ENCODE measurements around the gene CELF2. TPM values are rescaled to one million over a fixed set of nuclear protein-coding genes. Genes with fewer than 3 reads are reported as not detected.

Gene CELF2
- total RNA-seq, 1 donor from 2014 or later = 134 TPM

GRCh38 chr10:11208243-11208642 lies 190.6 kb downstream of the CELF2 start:
- Mint-ChIP-seq H3K9me3 (no peaks in the 10 kb centered on the region), H3K27ac (peak overlapping the region; percentile 99), H3K27me3 (ENCODE audit: low read depth) (no peaks in the 10 kb centered on the region), H3K4me3 (ENCODE audit: low read depth) (peak overlapping the region; percentile 79), H3K36me3 (ENCODE audit: low read depth) (peaks cover 97% of the 10 kb centered on the region), H3K4me1 (ENCODE audit: low read depth) (peaks cover 91% of the 10 kb centered on the region)
- intact Hi-C loops (cut with micrococcal nuclease) = no loop called here
- no peak for DNase-seq (ENCODE audit: low spot score)

- H3K4me1 Mint-ChIP-seq (ENCODE audit: low read depth) = peaks cover 90% of the 10 kb centered on the region
- intact Hi-C loops (cut with micrococcal nuclease) = loop anchor here (1.0 kb wide), 3 partner anchors 9 to 33 kb away; no protein-coding TSS in a partner anchor
- no peaks in the 10 kb centered on the region for H3K27me3 Mint-ChIP-seq (ENCODE audit: low read depth)
- H3K27ac Mint-ChIP-seq = peak overlapping the region; percentile 99
- no peak for DNase-seq (ENCODE audit: low spot score)
- no peaks in the 10 kb centered on the region for H3K9me3 Mint-ChIP-seq
- peaks cover 97% of the 10 kb centered on the region for H3K36me3 Mint-ChIP-seq (ENCODE audit: low read depth)
- peak overlapping the region; percentile 79 for H3K4me3 Mint-ChIP-seq (ENCODE audit: low read depth)
These were observed 191.5 kb downstream of the CELF2 start for GRCh38 chr10:11208908-11209829.

- peaks cover 97% of the 10 kb centered on the region for H3K36me3 Mint-ChIP-seq (ENCODE audit: low read depth)
- H3K4me1 Mint-ChIP-seq (ENCODE audit: low read depth) = peaks cover 90% of the 10 kb centered on the region
- peak overlapping the region; percentile 79 for H3K4me3 Mint-ChIP-seq (ENCODE audit: low read depth)
- intact Hi-C loops (cut with micrococcal nuclease) = loop anchor here (1.0 kb wide), 3 partner anchors 8 to 34 kb away; no protein-coding TSS in a partner anchor
- H3K9me3 Mint-ChIP-seq = no peaks in the 10 kb centered on the region
- H3K27ac Mint-ChIP-seq = peak overlapping the region; percentile 99
- no peaks in the 10 kb centered on the region for H3K27me3 Mint-ChIP-seq (ENCODE audit: low read depth)
- no peak for DNase-seq (ENCODE audit: low spot score)
These were observed 192.1 kb downstream of the CELF2 start for GRCh38 chr10:11209830-11210181.

GRCh38 chr10:11210211-11210922 lies 192.7 kb downstream of the CELF2 start:
- peak overlapping the region; percentile 67 for H3K4me3 Mint-ChIP-seq (ENCODE audit: low read depth)
- peaks cover 92% of the 10 kb centered on the region for H3K4me1 Mint-ChIP-seq (ENCODE audit: low read depth)
- H3K27me3 Mint-ChIP-seq (ENCODE audit: low read depth) = no peaks in the 10 kb centered on the region
- H3K36me3 Mint-ChIP-seq (ENCODE audit: low read depth) = peaks cover 97% of the 10 kb centered on the region
- intact Hi-C loops (cut with micrococcal nuclease) = no loop called here
- H3K27ac Mint-ChIP-seq = peak overlapping the region; percentile 99
- no peak for DNase-seq (ENCODE audit: low spot score)
- H3K9me3 Mint-ChIP-seq = no peaks in the 10 kb centered on the region

GRCh38 chr10:11212288-11213085 lies 194.8 kb downstream of the CELF2 start:
- DNase-seq (ENCODE audit: low spot score) = no peak
- peaks cover 89% of the 10 kb centered on the region for H3K4me1 Mint-ChIP-seq (ENCODE audit: low read depth)
- peak overlapping the region; percentile 99 for H3K27ac Mint-ChIP-seq
- intact Hi-C loops (cut with micrococcal nuclease) = no loop called here
- H3K36me3 Mint-ChIP-seq (ENCODE audit: low read depth) = peaks cover 97% of the 10 kb centered on the region
- H3K27me3 Mint-ChIP-seq (ENCODE audit: low read depth) = no peaks in the 10 kb centered on the region
- no peaks in the 10 kb centered on the region for H3K9me3 Mint-ChIP-seq
- H3K4me3 Mint-ChIP-seq (ENCODE audit: low read depth) = peak overlapping the region; percentile 31

- Mint-ChIP-seq H3K27me3 (ENCODE audit: low read depth) (no peaks in the 10 kb centered on the region), H3K9me3 (no peaks in the 10 kb centered on the region), H3K36me3 (ENCODE audit: low read depth) (peaks cover 97% of the 10 kb centered on the region), H3K27ac (peak overlapping the region; percentile 66), H3K4me1 (ENCODE audit: low read depth) (peaks cover 87% of the 10 kb centered on the region), H3K4me3 (ENCODE audit: low read depth) (no peak overlapping the region)
- DNase-seq (ENCODE audit: low spot score) = no peak
- intact Hi-C loops (cut with micrococcal nuclease) = no loop called here
These were observed 195.5 kb downstream of the CELF2 start for GRCh38 chr10:11213137-11213536.

DNA sequence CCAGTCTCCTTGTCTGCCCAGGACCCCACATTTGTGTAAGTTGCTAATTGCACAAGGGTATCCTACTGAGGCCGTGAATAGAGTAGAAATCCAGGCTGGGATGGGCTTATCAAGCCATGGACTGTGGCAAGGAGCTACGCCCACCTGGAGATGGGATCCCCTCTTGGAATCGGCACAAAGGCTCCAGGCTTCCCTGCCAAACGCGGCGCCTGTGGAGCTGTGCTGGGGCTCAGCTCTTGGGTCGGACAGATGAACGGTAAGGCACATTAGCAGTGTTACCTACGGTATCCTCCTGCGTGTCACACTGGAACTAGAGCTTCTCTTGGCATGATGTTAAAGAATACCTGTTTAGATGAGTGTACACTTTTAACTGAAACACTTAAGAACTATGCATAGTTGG lies 196.7 kb downstream of the CELF2 start:
- intact Hi-C loops (cut with micrococcal nuclease) = no loop called here
- H3K4me1 Mint-ChIP-seq (ENCODE audit: low read depth) = peaks cover 86% of the 10 kb centered on the region
- H3K4me3 Mint-ChIP-seq (ENCODE audit: low read depth) = no peak overlapping the region
- DNase-seq (ENCODE audit: low spot score) = no peak
- peak overlapping the region; percentile 72 for H3K27ac Mint-ChIP-seq
- H3K9me3 Mint-ChIP-seq = no peaks in the 10 kb centered on the region
- peaks cover 98% of the 10 kb centered on the region for H3K36me3 Mint-ChIP-seq (ENCODE audit: low read depth)
- H3K27me3 Mint-ChIP-seq (ENCODE audit: low read depth) = no peaks in the 10 kb centered on the region

- Mint-ChIP-seq H3K4me3 (ENCODE audit: low read depth) (no peak overlapping the region), H3K27me3 (ENCODE audit: low read depth) (no peaks in the 10 kb centered on the region), H3K27ac (peak overlapping the region; percentile 72), H3K9me3 (no peaks in the 10 kb centered on the region), H3K4me1 (ENCODE audit: low read depth) (peaks cover 85% of the 10 kb centered on the region), H3K36me3 (ENCODE audit: low read depth) (peaks cover 98% of the 10 kb centered on the region)
- no peak for DNase-seq (ENCODE audit: low spot score)
- intact Hi-C loops (cut with micrococcal nuclease) = no loop called here
These were observed 197.8 kb downstream of the CELF2 start for GRCh38 chr10:11215471-11215870.

GRCh38 chr10:11217521-11217920 lies 199.8 kb downstream of the CELF2 start:
- Mint-ChIP-seq H3K27ac (no peak overlapping the region), H3K4me3 (ENCODE audit: low read depth) (no peak overlapping the region), H3K9me3 (no peaks in the 10 kb centered on the region), H3K36me3 (ENCODE audit: low read depth) (peaks cover 98% of the 10 kb centered on the region), H3K4me1 (ENCODE audit: low read depth) (peaks cover 80% of the 10 kb centered on the region), H3K27me3 (ENCODE audit: low read depth) (no peaks in the 10 kb centered on the region)
- intact Hi-C loops (cut with micrococcal nuclease) = no loop called here
- no peak for DNase-seq (ENCODE audit: low spot score)

DNA sequence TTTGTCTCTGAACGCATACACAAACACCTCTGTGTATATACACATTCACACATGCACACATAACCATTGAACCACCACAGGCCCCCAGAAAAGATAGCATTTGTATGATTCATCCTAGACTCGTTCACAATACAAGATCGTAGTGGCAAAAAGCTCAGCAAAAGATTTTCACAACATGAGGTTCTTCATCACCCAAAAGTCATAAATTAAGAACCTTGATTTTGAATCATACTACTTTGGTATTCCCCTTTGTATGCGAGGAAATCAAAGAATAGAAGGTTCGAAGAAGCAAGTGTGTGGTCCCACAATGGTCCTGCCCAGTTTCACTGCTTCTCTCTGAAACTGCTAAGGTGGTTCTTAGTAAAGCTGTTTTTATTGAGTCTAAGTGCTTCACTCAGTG lies 200.7 kb downstream of the CELF2 start:
- Mint-ChIP-seq H3K27me3 (ENCODE audit: low read depth) (no peaks in the 10 kb centered on the region), H3K36me3 (ENCODE audit: low read depth) (peaks cover 96% of the 10 kb centered on the region), H3K4me3 (ENCODE audit: low read depth) (peak overlapping the region; percentile 27), H3K9me3 (no peaks in the 10 kb centered on the region), H3K27ac (peak overlapping the region; percentile 89), H3K4me1 (ENCODE audit: low read depth) (peaks cover 78% of the 10 kb centered on the region)
- intact Hi-C loops (cut with micrococcal nuclease) = loop anchor here (1.0 to 2.0 kb wide), 2 partner anchors 9 to 14 kb away; no protein-coding TSS in a partner anchor
- DNase-seq (ENCODE audit: low spot score) = no peak

- Mint-ChIP-seq H3K27me3 (ENCODE audit: low read depth) (no peaks in the 10 kb centered on the region), H3K36me3 (ENCODE audit: low read depth) (peaks cover 97% of the 10 kb centered on the region), H3K4me1 (ENCODE audit: low read depth) (peaks cover 80% of the 10 kb centered on the region), H3K27ac (peak overlapping the region; percentile 89), H3K9me3 (no peaks in the 10 kb centered on the region), H3K4me3 (ENCODE audit: low read depth) (no peak overlapping the region)
- intact Hi-C loops (cut with micrococcal nuclease) = loop anchor here (2.0 kb wide), 1 partner anchor 13 kb away; no protein-coding TSS in a partner anchor
- DNase-seq (ENCODE audit: low spot score) = no peak
These were observed 201.8 kb downstream of the CELF2 start for GRCh38 chr10:11219431-11219830.

GRCh38 chr10:11223081-11223480 lies 205.4 kb downstream of the CELF2 start:
- H3K27me3 Mint-ChIP-seq (ENCODE audit: low read depth) = no peaks in the 10 kb centered on the region
- H3K4me1 Mint-ChIP-seq (ENCODE audit: low read depth) = peaks cover 83% of the 10 kb centered on the region
- peaks cover 95% of the 10 kb centered on the region for H3K36me3 Mint-ChIP-seq (ENCODE audit: low read depth)
- no peak overlapping the region for H3K4me3 Mint-ChIP-seq (ENCODE audit: low read depth)
- intact Hi-C loops (cut with micrococcal nuclease) = no loop called here
- H3K27ac Mint-ChIP-seq = peak overlapping the region; percentile 84
- no peaks in the 10 kb centered on the region for H3K9me3 Mint-ChIP-seq
- no peak for DNase-seq (ENCODE audit: low spot score)
